VCaP (cell line): Measurements from ENCODE around the gene POM121L12.

Experiments
- H3K27ac ChIP-seq: fragments of 450-650 bp; 2 replicates; pipeline ENCODE4 v1.5.1; 2017
- CTCF ChIP-seq: fragments of 450-650 bp; conservative IDR thresholded peaks from 2 replicates; pipeline ENCODE4 v1.5.1; 2017; ENCODE audit warnings: mild to moderate bottlenecking, moderate library complexity

The POM121L12 gene

GRCh38 chr7:53035499-53036412 is at the start of gene POM121L12:
POM121L12 (plus strand) TSS chr7:53035633; CDS start chr7:53035672, 39 bp downstream.
- H3K27ac ChIP-seq = no peak within 1 kb of the TSS
- no peak for TF ChIP-seq CTCF

GRCh38 chr7:52992001-52992400 is 43.4 kb upstream of the POM121L12 start:
- no peak for TF ChIP-seq CTCF
- no peak overlapping the region for H3K27ac ChIP-seq

GRCh38 chr7:52992479-52993162 is 42.8 kb upstream of the POM121L12 start:
- H3K27ac ChIP-seq = no peak overlapping the region
- TF ChIP-seq CTCF = no peak

- TF ChIP-seq CTCF = no peak
- no peak overlapping the region for H3K27ac ChIP-seq
Observed at GRCh38 chr7:52995676-52996075, 39.8 kb upstream of the POM121L12 start.

- TF ChIP-seq CTCF = no peak
- H3K27ac ChIP-seq = no peak overlapping the region
Observed at GRCh38 chr7:53001221-53001620, 34.2 kb upstream of the POM121L12 start.

- no peak for TF ChIP-seq CTCF
- H3K27ac ChIP-seq = no peak overlapping the region
Observed at GRCh38 chr7:53002389-53002788, 33.0 kb upstream of the POM121L12 start.

GRCh38 chr7:53003653-53004445 is 31.6 kb upstream of the POM121L12 start:
- H3K27ac ChIP-seq = no peak overlapping the region
- no peak for TF ChIP-seq CTCF
